ENCODE results near the gene PTPRG. TPM values are rescaled to one million over a fixed set of nuclear protein-coding genes. Genes with fewer than 3 reads are reported as not detected.

PTPRG gene
- total RNA-seq, 4 donors from 2014 or later = 8.4 to 37.3 (median 14.9) TPM

- DNase-seq (ENCODE audit: low spot score in 2 of 2) = no peak
- no peak for TF ChIP-seq CTCF (IDR thresholded peaks at IDR 0.05)
- TF ChIP-seq POLR2A (IDR thresholded peaks at IDR 0.05) = no peak
- 69 to 74% methylated on average over 3 of the region's 3 CpGs for WGBS, 2 donors
- no peak overlapping the region for H3K4me3 ChIP-seq (ENCODE audit: low read depth, poor library complexity, severe bottlenecking)
- intact Hi-C loops (cut with DNase I; ENCODE audit: low total_unique reads) = no loop called here
These were observed 219.3 kb downstream of the PTPRG start for GRCh38 chr3:61780455-61781228.

GRCh38 chr3:61783993-61784718, 222.8 kb downstream of the PTPRG start:
- intact Hi-C loops (cut with DNase I; ENCODE audit: low total_unique reads) = no loop called here
- no peak for DNase-seq (ENCODE audit: low spot score in 2 of 2)
- TF ChIP-seq POLR2A (IDR thresholded peaks at IDR 0.05) (no peak), CTCF (IDR thresholded peaks at IDR 0.05) (no peak)
- H3K4me3 ChIP-seq (ENCODE audit: low read depth, poor library complexity, severe bottlenecking) = no peak overlapping the region
- WGBS, 2 donors = 91 to 93% methylated on average over 6 of the region's 6 CpGs

GRCh38 chr3:61788623-61789507, 227.5 kb downstream of the PTPRG start:
- intact Hi-C loops (cut with DNase I; ENCODE audit: low total_unique reads) = no loop called here
- WGBS, 2 donors = 90 to 97% methylated on average over 4 of the region's 4 CpGs
- DNase-seq (ENCODE audit: low spot score in 2 of 2) = no peak
- H3K4me3 ChIP-seq (ENCODE audit: low read depth, poor library complexity, severe bottlenecking) = no peak overlapping the region
- TF ChIP-seq POLR2A (IDR thresholded peaks at IDR 0.05) (no peak), CTCF (IDR thresholded peaks at IDR 0.05) (no peak)

- intact Hi-C loops (cut with DNase I; ENCODE audit: low total_unique reads) = no loop called here
- no peak for DNase-seq (ENCODE audit: low spot score in 2 of 2)
- no peak for TF ChIP-seq CTCF (IDR thresholded peaks at IDR 0.05)
- TF ChIP-seq POLR2A (IDR thresholded peaks at IDR 0.05) = no peak
- H3K4me3 ChIP-seq (ENCODE audit: low read depth, poor library complexity, severe bottlenecking) = no peak overlapping the region
- WGBS, 2 donors = 51 to 68% methylated on average over 3 of the region's 3 CpGs
These were observed 228.5 kb downstream of the PTPRG start for GRCh38 chr3:61789861-61790260.

- intact Hi-C loops (cut with DNase I; ENCODE audit: low total_unique reads) = no loop called here
- TF ChIP-seq CTCF (IDR thresholded peaks at IDR 0.05) (no peak), POLR2A (IDR thresholded peaks at IDR 0.05) (no peak)
- no peak for DNase-seq (ENCODE audit: low spot score in 2 of 2)
- H3K4me3 ChIP-seq (ENCODE audit: low read depth, poor library complexity, severe bottlenecking) = no peak overlapping the region
These were observed 229.0 kb downstream of the PTPRG start for GRCh38 chr3:61790411-61790810.
